GM18873 (cell line): ENCODE results near the gene DDX24.

Source experiments
- ATAC-seq: cut with Tn5 transposase; IDR thresholded peaks from one replicate; pipeline ENCODE4 v1.9.1; 2021; ENCODE audit warnings: mild to moderate bottlenecking, moderate library complexity, moderate number of reproducible peaks; ENCODE audit not compliant: unreplicated experiment, low FRiP score

DDX24 gene, protein sequence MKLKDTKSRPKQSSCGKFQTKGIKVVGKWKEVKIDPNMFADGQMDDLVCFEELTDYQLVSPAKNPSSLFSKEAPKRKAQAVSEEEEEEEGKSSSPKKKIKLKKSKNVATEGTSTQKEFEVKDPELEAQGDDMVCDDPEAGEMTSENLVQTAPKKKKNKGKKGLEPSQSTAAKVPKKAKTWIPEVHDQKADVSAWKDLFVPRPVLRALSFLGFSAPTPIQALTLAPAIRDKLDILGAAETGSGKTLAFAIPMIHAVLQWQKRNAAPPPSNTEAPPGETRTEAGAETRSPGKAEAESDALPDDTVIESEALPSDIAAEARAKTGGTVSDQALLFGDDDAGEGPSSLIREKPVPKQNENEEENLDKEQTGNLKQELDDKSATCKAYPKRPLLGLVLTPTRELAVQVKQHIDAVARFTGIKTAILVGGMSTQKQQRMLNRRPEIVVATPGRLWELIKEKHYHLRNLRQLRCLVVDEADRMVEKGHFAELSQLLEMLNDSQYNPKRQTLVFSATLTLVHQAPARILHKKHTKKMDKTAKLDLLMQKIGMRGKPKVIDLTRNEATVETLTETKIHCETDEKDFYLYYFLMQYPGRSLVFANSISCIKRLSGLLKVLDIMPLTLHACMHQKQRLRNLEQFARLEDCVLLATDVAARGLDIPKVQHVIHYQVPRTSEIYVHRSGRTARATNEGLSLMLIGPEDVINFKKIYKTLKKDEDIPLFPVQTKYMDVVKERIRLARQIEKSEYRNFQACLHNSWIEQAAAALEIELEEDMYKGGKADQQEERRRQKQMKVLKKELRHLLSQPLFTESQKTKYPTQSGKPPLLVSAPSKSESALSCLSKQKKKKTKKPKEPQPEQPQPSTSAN

DNA sequence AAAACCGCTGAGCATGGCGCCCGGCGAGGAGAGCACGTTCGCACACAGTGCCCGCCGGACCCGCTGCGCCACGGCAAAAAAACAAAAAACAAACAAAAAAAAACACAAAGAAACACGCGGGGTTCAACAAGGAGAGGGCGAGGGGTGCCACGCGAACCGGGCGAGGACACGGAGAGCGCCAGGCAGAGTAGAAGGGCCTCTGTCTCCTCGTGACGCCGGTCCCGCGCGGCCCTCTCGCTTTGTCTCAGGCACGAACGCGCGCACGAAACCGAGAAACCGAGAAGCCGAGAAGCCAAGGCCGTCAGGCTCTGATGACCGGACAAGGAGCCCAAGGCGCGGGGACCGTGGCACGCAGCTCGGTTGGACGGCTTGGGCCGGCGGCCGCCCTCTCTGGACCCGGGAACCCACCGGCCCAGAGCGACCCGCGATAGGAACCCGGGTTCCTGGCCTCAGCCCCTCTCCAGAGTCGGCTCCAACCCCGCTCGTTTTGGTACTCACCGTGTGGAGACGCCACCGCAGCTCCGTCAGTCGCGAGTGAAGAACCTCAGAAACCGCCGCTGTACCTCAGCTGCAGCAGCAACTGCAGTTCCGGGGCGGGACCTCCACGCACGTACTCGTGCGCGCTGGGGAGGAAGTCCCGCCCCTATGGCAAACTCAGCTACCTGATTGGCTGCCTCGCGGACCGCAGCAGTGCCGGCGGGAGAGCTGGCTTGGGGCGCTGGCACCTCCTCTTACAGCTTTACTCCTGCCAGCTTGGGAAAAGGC lies at the start of gene DDX24, which contains the start of gene IFI27L1:
Gene DDX24 (minus strand): TSS at position 582 of the 765 bp plus-strand sequence. CDS start 1,460 bp downstream, outside the sequence.
Gene IFI27L1 (plus strand): TSS at position 690 of the 765 bp plus-strand sequence. CDS start 15,628 bp downstream, outside the sequence.
- peak; percentile 95 for ATAC-seq

DNA sequence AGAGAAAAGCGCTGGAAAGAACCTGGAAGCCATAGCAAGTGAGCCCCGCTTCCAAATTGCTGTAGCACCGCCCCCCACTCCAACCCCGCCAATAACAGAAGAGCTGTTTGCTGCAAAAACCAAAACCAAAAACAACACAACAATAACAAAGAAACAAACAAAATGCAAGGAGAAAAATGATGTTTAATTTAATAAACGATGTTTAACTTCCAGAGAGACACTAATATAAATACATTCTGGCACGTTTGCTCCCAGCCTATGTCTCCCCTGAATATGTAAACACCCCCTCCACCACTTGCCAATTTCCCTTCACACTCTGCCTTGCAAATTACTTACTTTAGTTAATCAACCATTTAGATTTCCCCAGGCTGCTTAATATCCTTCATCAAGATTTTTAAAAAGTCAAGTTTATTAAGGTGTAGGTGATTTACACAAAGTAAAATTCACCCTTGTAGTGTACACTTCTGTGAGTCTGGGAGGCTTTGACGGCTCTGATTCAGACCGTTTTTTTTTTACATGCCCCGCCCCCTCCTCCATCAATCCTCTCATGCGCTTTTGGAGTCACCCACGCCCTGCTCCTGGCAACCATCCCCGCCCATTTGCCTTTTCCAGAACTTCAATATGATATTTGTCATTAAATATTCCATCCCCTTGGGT lies 48.9 kb upstream of the DDX24 start:
- ATAC-seq, result no peak

DNA sequence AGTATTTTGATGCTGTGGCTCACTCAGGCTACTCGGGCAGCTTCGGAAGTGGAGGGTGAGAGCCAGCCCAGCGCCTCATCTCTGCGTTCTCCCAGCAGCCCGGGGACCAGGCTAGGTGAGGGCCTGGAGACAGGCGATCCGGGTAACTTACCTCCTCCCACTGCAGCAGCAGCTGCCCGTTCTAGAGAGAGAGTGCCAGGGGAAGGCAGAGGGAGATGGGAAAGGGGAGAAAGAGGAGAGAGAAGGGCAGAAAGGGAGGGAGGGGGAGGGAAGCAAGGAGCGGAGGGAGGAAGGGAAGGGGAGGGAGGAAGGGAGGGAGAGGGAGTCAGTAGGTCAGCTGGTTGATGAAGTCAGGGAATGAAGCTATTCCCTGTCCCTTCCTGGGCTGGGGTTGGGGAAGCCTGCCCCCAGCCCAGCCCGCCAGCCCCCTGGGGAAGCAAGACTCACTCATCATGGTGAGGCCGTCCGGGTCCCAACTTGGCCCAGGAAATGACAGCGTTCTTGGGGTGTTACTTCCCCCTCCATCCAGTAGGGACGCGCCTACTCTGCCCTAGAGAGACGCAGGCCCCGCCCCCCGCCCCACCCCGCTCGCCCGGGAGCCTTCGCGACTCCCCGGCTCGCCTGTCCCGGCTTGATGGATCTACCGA lies 48.2 kb upstream of the DDX24 start, which contains the start of gene IFI27L2:
Gene IFI27L2 (minus strand): TSS at position 494 of the 647 bp plus-strand sequence. CDS start 40 bp downstream, at position 454.
- ATAC-seq, result peak; percentile 86

DNA sequence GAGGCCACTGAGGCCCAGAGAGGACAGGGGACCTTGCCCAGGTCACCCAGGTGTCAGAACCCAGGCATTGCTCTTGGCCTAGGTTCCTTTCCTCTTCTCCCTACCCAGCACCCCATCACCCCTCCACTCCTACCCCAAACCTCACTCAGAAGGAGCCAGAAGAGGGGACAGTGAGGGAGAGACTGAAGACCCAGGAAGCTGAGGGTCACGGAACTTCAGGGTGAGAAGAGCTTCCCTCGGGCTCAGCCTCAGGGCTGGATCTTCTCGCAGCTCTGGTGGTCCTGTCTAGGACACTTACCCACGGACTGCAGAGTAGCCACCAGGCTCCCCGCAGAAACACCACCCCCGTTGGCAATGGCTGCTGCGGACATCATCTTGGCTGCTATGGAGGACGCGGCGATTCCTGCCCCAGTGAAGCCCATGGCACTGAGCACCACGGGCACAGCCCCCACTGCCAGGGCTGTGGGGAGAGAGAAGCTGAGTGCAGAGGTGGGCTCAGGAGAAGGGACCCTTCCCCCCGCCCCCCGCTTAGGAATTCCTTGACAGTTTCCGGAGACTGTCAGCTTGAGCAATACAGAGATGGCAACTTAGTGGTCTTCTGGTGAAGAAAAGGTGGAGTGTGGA lies 47.3 kb upstream of the DDX24 start:
- no peak for ATAC-seq

DNA sequence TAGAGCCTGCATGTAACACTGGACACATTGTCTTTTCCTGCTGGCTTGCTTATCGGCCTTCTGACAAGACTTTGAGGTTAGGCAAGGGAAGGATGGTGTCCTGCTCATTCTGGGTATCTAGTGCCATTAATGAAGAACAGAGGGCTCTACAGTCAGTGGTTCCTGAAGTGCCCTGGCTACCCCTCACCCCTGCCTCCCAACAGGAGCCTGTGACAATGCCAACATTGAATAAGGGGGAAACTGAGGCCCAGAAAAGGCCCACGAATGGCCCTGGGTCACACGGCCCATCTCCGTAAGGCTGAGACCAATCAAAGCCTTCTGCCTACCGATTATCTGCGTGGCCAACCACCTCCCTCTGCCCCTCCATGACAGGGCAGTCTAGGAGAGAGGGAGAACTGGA lies 46.3 kb upstream of the DDX24 start:
- ATAC-seq, result no peak

DNA sequence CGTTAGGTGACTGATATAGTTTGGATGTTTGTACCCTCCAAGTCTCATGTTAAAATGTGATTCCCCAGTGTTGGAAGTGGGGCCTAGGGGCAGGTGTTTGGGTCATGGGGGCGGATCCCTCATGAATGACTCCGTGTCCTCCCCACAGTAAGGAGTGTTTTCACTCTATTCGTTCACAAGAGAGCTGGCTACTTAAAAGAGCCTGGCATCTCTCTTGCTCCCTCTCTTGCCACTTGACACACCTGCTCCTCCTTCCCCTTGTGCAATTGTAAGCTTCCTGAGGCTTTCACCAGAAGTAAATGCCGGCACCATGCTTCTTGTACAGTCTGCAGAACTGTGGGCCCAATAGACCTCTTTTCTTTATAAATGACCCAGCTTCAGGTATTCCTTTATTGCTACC lies 45.8 kb upstream of the DDX24 start:
- ATAC-seq, result no peak

DNA sequence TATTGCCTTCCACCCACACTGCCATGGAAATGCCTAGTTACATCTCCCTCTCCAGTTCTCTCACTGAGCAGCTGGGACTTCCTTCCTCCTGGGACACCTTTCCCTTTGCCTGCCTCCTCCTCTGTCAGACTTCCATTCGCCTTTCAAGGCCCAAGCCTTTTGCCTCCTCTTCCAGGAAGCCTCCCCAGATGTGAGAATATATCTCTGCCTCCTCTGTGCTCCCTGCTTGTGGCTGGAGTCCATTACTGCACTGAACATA lies 45.3 kb upstream of the DDX24 start:
- no peak for ATAC-seq

DNA sequence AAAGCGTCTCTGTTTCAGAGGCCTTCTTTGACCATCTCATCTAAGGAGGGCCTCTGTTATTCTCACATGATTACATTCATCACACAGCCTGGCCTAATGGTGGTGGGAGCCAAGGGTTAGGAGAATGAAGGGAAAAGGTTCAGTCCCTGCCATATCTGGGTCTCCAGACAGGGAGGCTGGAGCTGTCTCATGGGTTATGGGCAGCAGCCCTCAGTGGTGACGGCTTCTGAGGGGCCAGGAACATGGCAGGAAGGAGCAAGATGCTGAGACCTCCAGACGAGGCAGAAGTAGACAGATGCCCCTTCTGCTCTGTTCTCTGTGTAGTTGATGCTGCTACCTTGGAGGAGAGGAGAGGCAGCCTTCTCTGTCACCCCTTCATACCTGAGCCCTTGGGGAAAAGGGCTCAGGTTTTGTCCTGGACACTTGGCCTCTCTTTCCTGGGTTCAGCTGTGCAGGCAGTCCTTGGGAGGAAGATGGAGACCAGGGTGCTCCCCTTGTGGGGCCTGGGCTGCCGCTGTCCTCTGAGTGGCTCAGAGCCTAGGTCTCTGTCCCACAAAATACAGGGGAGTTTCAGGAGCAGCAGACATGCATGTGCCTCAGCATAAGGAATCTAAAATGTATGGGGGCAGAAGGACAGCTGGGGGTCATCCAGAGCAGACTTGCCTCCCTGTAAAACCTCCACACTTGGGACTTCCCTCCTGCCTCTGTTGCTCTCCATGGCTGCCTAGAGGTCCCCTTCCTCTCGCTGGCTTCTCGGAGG lies 44.8 kb upstream of the DDX24 start:
- no peak for ATAC-seq

DNA sequence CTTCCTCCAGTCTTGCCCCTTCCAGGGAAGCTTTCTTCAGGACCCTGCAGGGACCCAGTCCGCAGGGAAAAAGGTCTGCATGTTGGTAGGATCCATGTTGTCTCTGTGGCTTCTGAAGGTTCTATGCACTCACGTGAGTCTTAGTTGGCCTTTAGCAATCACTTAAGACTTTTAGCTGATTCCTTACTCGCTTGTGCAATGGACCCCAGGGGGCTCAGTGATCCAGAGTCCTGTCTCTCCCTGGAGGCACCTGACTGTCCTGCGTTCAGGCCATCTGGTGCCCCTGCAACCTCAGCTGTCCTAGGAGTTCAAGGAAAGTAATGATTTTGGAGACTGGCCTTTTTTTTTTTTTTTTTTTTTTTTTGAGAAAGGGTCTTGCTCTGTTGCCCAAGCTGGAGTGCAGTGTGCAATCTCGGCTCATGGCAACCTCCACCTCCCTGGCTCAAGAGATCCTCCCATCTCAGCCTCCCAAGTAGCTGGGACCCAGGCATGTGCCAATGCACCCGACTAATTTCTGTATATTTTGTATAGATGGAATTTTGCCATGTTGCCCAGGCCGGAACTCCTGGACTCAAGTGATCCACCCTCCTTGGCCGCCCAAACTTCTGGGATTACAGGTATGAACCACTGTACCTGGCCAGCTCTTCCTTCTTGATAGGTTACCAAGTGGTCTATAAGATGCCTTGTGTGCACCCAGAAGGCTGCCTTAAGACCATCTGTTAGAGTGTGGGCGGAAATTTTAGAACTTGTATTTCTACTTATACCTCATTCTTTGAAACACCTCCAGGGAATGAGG lies 43.8 kb upstream of the DDX24 start:
- ATAC-seq, result no peak

DNA sequence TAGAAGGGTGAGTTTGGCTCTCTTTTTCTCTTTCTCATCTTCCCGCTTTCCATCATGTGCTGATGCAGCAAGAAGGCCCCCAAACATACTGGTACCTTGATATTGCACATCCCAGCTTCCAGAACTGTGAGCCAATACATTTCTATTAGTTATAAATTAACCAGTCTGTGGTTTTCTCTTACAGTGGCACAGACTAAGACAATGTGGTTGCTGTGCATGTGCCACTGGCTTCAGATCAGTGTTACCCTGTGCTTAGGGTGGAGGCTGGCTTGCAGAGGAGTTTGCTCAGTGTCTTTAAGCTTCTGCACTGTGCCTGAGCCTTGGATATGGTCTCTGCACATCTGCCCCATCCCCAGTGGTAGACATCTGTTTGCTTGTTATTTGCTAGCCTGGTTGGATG lies 42.9 kb upstream of the DDX24 start:
- ATAC-seq, result no peak

DNA sequence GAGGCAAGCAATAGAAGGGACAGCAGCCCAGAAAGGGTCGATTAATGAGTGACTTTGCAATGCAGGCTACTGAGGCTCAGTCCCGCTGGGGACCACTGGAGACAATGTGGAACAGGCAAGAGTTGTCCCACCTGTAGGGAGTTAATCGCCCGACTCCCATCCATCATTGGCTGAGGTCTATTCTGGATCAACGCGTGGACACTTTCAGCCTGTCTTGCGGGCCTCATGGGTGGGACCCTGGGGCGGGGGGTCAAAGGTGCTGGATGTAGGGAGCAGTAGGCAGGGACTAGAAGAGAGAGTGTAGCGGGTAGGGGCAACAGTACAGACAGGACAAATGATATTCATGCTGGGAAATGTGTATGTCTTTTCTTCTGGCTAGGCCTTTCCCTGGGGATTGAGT lies 42.3 kb upstream of the DDX24 start:
- ATAC-seq, result no peak

DNA sequence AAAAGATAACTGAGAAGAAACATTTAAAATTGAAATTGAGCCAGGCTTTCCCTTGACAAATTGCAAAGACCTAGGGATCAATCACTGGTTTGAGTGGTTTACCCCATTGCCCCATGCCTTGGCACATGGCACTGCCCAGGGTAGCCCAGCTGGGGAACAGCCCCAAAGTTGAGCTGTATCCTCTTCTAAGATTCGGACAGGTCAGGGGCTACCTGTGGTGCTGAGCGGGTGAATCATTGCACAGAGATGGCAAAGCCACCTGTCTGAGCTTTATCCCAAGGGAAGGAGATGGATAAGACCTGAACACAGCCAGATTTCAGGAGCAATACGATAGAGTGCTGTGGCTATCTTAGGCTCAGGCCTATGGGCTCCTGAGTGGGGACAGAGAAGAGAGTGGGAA lies 41.4 kb upstream of the DDX24 start:
- no peak for ATAC-seq

DNA sequence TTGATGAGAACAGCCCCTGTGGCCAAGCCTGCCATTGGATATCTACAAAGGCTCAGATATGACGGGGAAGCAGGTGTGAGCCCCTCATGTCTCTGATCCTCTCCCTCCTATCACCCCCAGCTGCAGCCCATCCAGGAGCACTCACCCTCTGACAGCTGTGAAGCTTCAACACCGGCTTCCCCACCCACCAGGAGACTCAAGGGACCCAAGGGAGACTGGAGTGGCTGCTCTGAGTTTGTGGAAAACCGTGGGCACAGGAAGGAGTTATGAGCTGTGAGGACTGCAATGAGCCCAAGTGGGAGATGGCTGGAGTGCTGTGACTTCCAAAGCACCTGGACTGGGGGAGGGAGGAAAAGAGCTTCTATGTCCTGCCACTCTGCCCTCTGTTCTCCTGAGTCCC lies 40.5 kb upstream of the DDX24 start:
- ATAC-seq, result no peak

DNA sequence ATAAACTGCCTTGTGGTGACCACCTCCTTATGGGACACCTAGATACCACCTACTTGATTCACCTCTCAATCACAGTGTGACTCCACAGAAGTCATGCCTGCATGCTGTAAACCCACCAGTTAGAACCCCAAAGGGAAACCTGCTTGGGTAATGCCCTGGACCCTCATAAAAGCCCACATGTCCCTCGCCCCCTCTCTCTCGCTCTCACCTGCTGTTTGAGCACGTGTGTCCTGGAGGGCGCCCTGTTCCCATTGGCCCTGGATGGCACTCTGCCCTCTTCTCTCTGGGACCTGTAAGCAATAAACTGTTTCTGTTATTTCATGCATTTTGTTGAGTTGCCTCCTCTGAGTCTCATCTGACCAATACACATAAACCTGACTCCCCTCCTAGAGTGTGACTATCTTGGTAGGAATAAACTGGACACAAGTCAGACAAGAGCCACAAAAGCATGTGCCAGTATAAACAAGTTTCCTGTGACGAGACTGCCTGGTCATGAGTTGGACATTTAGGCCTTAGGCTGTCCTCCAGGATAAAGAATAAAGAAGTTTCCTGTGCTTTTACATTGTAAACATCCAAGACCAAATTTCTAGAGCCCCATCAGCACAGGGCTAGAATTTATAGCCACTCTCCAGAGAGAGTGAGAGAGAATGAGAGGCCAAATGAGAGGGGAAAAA lies 39.8 kb upstream of the DDX24 start:
- no peak for ATAC-seq

DNA sequence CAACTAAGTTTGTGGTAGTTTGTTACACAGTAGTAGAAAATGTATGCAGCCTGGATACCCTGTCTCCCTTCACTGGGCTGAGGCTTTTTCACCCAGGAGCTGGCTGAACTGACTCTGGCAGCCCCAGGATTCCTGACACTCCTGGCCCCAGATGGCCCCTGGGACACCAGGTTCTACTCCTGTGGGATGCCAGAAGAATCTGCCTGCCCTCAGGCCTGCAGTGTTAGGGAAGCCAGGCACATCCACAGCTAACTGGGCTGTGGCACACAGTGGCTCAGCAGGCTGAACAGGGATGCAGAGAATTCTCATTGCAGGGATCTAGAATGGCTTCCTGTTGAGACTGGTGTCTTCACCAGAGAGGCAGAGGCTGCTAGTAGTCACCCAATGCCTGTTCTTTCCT lies 38.1 kb upstream of the DDX24 start:
- no peak for ATAC-seq

DNA sequence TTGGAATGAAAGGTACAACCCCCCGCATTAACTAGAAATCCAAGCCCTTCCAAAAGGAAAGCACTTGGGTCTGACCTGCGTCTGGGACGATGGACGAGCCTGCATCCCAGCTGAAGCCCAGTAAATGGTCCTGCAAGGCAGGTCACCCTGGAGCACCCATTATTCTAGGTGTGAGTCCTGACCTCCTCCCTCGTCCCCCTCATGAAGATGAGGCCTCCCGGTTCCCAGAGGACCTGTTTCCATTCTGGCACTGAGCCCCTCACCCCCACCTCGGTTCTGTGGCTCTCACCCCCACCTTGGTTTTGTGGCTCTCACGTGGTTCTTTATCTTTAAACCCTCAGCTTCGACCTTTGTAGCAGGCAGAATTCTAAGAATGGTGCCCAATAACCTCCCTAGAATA lies 36.9 kb upstream of the DDX24 start:
- no peak for ATAC-seq

DNA sequence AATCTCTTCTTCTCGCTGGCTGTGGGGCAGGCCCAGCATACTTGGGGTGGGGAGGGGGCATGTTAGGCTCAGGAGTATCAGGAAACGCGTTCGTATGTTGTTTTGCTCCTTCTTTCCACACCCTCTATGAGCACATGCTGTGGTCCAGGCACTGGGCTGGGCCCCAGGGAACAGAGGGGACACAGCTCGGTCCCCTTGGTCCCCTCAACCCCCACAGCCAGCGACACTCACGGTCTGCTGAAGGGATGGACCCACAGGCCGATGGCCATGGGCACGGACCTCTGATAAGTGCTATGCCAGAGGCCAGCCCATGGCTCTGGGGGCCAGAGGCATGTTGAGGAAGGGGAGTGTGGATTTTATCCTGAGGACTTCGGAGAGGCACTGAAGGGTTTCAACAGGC lies 35.7 kb upstream of the DDX24 start:
- no peak for ATAC-seq
